Neural cell (in vitro differentiated cells): Measurements from ENCODE around the gene APC.

ENCODE experiments used
- EP300 ChIP-seq: fragments of 450-650 bp; conservative IDR thresholded peaks from 2 replicates; pipeline ENCODE4 v1.6.1; 2014; ENCODE audit warnings: antibody characterized with exemption, mild to moderate bottlenecking, moderate library complexity; ENCODE audit not compliant: poor library complexity, severe bottlenecking
- EZH2 ChIP-seq: fragments of 200-600, 300-800 bp; shearing (Covaris generic), sonication (generic); IDR thresholded peaks from 2 replicates; pipeline ENCODE4 v1.6.1; 2014; ENCODE audit warnings: antibody characterized with exemption, low read length, borderline replicate concordance, mild to moderate bottlenecking; ENCODE audit not compliant: insufficient read depth, poor library complexity, severe bottlenecking
- MXI1 ChIP-seq: fragments of 450-650 bp; conservative IDR thresholded peaks from 2 replicates; pipeline ENCODE4 v1.6.1; 2014; ENCODE audit warnings: antibody characterized with exemption, mild to moderate bottlenecking; ENCODE audit not compliant: poor library complexity, severe bottlenecking
- POLR2AphosphoS5 ChIP-seq: IDR thresholded peaks from 2 replicates; pipeline ENCODE4 v1.6.1; 2012
- RAD21 ChIP-seq: fragments of 450-650 bp; conservative IDR thresholded peaks from 2 replicates; pipeline ENCODE4 v1.6.1; 2014; ENCODE audit warnings: antibody characterized with exemption, mild to moderate bottlenecking, moderate library complexity
- SMC3 ChIP-seq: fragments of 450-650 bp; conservative IDR thresholded peaks from 2 replicates; pipeline ENCODE4 v1.6.1; 2014; ENCODE audit warnings: antibody characterized with exemption, mild to moderate bottlenecking, moderate library complexity; ENCODE audit not compliant: poor library complexity
- TAF1 ChIP-seq: IDR thresholded peaks from 2 replicates; pipeline ENCODE4 v1.6.1; 2012; ENCODE audit warnings: low read depth
- TF ChIP-seq, protein P1 (sequence below): fragments of 450-650 bp; IDR thresholded peaks from 2 replicates; pipeline ENCODE4 v1.5.1; 2014; ENCODE audit warnings: antibody characterized with exemption, mild to moderate bottlenecking, moderate library complexity; ENCODE audit not compliant: poor library complexity, severe bottlenecking
- TF ChIP-seq, protein P2 (sequence below): IDR thresholded peaks from 2 replicates; pipeline ENCODE4 v1.6.1; 2012; ENCODE audit warnings: borderline replicate concordance

DNA sequence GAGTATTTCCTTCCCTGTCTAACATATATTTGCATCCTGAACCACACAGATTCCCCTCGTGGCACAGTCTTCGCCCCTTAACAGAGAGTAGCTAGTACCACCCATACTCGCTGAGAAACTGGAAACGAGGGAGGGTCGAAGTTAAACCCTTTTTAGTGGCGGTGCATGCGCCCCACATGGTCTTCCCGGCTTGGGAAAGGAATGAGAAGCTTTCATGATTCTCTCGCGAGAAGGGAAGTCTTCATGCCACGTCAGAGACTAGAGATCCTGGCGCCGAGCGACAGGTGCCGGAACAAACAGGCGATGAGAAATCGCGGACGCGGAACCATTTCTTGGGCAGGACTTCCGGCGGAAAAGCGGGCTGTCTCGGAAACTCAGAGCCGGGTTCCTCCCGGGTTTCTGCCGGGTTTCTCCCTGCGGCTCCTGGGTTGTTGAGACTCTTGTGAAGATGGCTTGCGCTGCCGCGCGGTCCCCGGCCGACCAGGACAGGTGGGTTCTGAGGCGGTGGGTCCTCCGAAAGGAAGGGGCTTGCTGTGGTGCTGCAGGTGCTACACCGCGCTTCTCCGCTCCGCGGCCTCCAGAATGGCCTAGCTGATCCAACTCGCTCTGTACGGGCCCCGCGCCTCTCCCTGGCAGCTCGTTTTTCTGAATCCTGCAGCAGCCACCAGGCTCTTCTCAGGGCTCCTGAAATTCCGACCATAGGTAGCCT is 123.4 kb downstream of the APC start, which contains the start of gene SRP19:
- TF ChIP-seq, protein P1, sequence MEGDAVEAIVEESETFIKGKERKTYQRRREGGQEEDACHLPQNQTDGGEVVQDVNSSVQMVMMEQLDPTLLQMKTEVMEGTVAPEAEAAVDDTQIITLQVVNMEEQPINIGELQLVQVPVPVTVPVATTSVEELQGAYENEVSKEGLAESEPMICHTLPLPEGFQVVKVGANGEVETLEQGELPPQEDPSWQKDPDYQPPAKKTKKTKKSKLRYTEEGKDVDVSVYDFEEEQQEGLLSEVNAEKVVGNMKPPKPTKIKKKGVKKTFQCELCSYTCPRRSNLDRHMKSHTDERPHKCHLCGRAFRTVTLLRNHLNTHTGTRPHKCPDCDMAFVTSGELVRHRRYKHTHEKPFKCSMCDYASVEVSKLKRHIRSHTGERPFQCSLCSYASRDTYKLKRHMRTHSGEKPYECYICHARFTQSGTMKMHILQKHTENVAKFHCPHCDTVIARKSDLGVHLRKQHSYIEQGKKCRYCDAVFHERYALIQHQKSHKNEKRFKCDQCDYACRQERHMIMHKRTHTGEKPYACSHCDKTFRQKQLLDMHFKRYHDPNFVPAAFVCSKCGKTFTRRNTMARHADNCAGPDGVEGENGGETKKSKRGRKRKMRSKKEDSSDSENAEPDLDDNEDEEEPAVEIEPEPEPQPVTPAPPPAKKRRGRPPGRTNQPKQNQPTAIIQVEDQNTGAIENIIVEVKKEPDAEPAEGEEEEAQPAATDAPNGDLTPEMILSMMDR = peak; percentile 27
- TF ChIP-seq EZH2 (no peak), SMC3 (peak; percentile 62), EP300 (peak; percentile 51), POLR2AphosphoS5 (peak; percentile 83), TAF1 (peak; percentile 18), RAD21 (peak; percentile 29), MXI1 (peak; percentile 96)
- TF ChIP-seq, protein P2, sequence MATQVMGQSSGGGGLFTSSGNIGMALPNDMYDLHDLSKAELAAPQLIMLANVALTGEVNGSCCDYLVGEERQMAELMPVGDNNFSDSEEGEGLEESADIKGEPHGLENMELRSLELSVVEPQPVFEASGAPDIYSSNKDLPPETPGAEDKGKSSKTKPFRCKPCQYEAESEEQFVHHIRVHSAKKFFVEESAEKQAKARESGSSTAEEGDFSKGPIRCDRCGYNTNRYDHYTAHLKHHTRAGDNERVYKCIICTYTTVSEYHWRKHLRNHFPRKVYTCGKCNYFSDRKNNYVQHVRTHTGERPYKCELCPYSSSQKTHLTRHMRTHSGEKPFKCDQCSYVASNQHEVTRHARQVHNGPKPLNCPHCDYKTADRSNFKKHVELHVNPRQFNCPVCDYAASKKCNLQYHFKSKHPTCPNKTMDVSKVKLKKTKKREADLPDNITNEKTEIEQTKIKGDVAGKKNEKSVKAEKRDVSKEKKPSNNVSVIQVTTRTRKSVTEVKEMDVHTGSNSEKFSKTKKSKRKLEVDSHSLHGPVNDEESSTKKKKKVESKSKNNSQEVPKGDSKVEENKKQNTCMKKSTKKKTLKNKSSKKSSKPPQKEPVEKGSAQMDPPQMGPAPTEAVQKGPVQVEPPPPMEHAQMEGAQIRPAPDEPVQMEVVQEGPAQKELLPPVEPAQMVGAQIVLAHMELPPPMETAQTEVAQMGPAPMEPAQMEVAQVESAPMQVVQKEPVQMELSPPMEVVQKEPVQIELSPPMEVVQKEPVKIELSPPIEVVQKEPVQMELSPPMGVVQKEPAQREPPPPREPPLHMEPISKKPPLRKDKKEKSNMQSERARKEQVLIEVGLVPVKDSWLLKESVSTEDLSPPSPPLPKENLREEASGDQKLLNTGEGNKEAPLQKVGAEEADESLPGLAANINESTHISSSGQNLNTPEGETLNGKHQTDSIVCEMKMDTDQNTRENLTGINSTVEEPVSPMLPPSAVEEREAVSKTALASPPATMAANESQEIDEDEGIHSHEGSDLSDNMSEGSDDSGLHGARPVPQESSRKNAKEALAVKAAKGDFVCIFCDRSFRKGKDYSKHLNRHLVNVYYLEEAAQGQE = peak; percentile 32
